Measurements from ENCODE around the gene ATXN7L3.
"Not testable (repeated sequence)": the region's sequence is repeated elsewhere in the genome, so short reads cannot be mapped to it uniquely, and the experiment has no call there.

The ATXN7L3 gene

GRCh38 chr17:44146375-44147346 lies 53.0 kb downstream of the ATXN7L3 start:
- no peak overlapping the region for H3K4me3 Mint-ChIP-seq
- no peaks in the 10 kb centered on the region for H3K27me3 Mint-ChIP-seq
- no peaks in the 10 kb centered on the region for H3K4me1 Mint-ChIP-seq
- H3K27ac Mint-ChIP-seq: no peak overlapping the region
- H3K36me3 Mint-ChIP-seq: no peaks in the 10 kb centered on the region
- no peaks in the 10 kb centered on the region for H3K9me3 Mint-ChIP-seq

DNA sequence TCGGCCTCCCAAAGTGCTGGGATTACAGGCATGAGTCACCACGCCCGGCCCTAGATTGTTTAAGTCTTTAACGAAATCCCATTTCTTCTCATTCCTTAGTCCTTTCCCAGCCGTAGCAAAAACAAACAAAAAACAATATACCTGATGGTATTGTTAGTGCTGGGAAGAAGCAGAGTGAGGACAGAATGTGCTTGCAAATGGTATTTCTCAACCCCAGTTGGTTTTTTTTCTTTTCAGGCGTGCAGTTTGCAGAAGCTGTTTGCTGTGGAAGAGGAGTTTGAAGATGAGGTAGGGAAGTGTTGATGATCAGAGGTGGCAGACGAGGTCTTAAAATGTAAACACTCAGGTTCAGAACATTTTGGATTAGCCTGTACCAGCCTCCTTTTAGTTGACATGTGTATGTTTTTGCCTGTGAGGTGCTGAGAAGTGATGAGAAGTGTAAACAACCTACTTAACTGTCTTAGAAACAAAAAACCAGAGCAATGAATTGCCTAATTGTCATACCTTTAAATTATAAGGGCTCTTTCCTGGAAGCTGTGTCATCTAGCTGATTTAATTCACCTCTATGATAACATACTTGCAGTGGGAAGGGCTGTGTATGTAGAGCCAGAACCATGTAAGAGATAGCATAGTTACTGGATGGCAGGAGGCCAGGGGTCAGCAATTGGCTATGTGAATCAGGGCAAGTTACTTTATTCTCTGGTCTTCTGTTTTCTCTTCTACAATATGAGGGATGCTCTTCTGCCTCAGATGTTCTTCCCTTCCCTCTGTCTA lies 54.5 kb downstream of the ATXN7L3 start:
- Mint-ChIP-seq H3K9me3 (no peaks in the 10 kb centered on the region), H3K27me3 (no peaks in the 10 kb centered on the region), H3K4me3 (no peak overlapping the region), H3K27ac (no peak overlapping the region), H3K36me3 (no peaks in the 10 kb centered on the region), H3K4me1 (peaks cover 4% of the 10 kb centered on the region)

DNA sequence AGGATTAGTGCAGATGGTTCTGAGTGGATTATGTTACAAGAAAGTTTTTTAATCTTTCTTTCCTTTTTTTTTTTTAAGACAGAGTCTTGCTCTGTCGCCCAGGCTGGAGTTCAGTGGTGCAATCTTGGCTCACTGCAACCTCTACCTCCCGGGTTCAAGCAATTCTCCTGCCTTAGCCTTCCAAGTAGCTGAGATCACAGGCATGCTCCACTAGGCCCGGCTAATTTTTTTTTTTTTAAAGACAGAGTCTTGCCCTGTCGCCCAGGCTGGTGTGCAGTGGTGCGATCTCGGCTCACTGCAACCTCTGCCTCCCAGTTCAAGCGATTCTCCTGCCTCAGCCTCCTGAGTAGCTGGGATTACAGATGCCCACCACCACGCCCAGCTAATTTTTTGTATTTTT lies 55.8 kb downstream of the ATXN7L3 start:
- H3K27me3 Mint-ChIP-seq, H3K4me3 Mint-ChIP-seq, H3K27ac Mint-ChIP-seq, H3K36me3 Mint-ChIP-seq, H3K4me1 Mint-ChIP-seq, H3K9me3 Mint-ChIP-seq: not testable (repeated sequence)

Data from activated naive CD4-positive, alpha-beta T cell treated with anti-CD3 and anti-CD28 coated beads, Interleukin-2, amount 50 U/mL, for 24 hours (primary cell).